Suprapubic skin (tissue), 4 donors: Measurements from ENCODE around the gene IP6K1.

Experiments
- CTCF ChIP-seq, 2 donors: fragments of 200-600 bp in 1 of 2; fragments of 450-650 bp in 1 of 2; sonication (generic) in 1 of 2; IDR thresholded peaks; one replicate each; pipeline ENCODE4 v1.5.1; 2016 to 2019; ENCODE audit warnings: antibody characterized with exemption in 2 of 2, mild to moderate bottlenecking in 1 of 2, moderate library complexity in 1 of 2
- EP300 ChIP-seq: sonication (generic); formaldehyde crosslinking; IDR thresholded peaks from one replicate; pipeline ENCODE4 v1.6.1; 2017; ENCODE audit warnings: antibody characterized with exemption
- POLR2A ChIP-seq, 2 donors: fragments of 450-650 bp; IDR thresholded peaks; one replicate each; pipeline ENCODE4 v1.6.1; 2017; ENCODE audit warnings: antibody characterized with exemption in 2 of 2, mild to moderate bottlenecking in 2 of 2, moderate library complexity in 2 of 2
- POLR2AphosphoS5 ChIP-seq, 3 donors: sonication (generic); formaldehyde crosslinking; IDR thresholded peaks; one replicate each; pipeline ENCODE4 v1.6.1; 2017; ENCODE audit warnings: antibody characterized with exemption in 3 of 3

- TF ChIP-seq CTCF (IDR thresholded peaks at IDR 0.05) = no peak
- no peak for TF ChIP-seq POLR2A (IDR thresholded peaks at IDR 0.05)
- TF ChIP-seq EP300 = no peak
- no peak for TF ChIP-seq POLR2AphosphoS5 (IDR thresholded peaks at IDR 0.05)
Measured at GRCh38 chr3:49806850-49807249, 20.5 kb upstream of the IP6K1 start.
